Upper lobe of right lung (tissue), 1 donor: ENCODE results near the gene VAMP7. TPM values are rescaled to one million over a fixed set of nuclear protein-coding genes. Genes with fewer than 3 reads are reported as not detected.

Experiments
- ATAC-seq: fragments of 200-7000 bp; cut with Tn5 transposase; one replicate; pipeline ENCODE4 v1.9.1; 2020; ENCODE audit warnings: mild to moderate bottlenecking, moderate library complexity
- DNase-seq: peaks from one replicate; pipeline ENCODE4 v3.0.0-alpha.2; 2020
- H3K27ac ChIP-seq: fragments of 200-600 bp; one replicate; pipeline ENCODE4 v1.8.0; 2022
- H3K27me3 ChIP-seq: fragments of 200-600 bp; one replicate; pipeline ENCODE4 v1.8.0; 2022; ENCODE audit warnings: mild to moderate bottlenecking
- H3K36me3 ChIP-seq: fragments of 200-600 bp; one replicate; pipeline ENCODE4 v1.8.0; 2022
- H3K4me1 ChIP-seq: fragments of 200-600 bp; one replicate; pipeline ENCODE4 v1.8.0; 2022
- H3K4me3 ChIP-seq: fragments of 200-600 bp; one replicate; pipeline ENCODE4 v1.8.0; 2022; ENCODE audit warnings: mild to moderate bottlenecking
- H3K9me3 ChIP-seq: fragments of 200-600 bp; one replicate; pipeline ENCODE4 v1.8.0; 2022
- CTCF ChIP-seq: fragments of 200-600 bp; IDR thresholded peaks from one replicate; pipeline ENCODE4 v1.8.0; 2022; ENCODE audit warnings: antibody characterized with exemption
- intact Hi-C: fragments of 100-400 bp; cut with DNase I; formaldehyde crosslinking; loops from one replicate; pipeline ENCODE4 v1.11.0; 2022
- total RNA-seq: library from RNA; stranded (reverse); fragmentation: NEBNext Ultra II Directional; extraction: Animal tissue kit (Norgen Biotek cat#: 25700); gene quantifications from one replicate; pipeline ENCODE4 v1.2.1, GENCODE V29; 2021
- donor health status: DM: no; HTN: yes; CAD: no; lungs with severe emphysema.

The VAMP7 gene
- total RNA-seq, 1 donor from 2014 or later: 27.1 TPM

GRCh38 chrX:155877288-155877687 is 3.9 kb upstream of the VAMP7 start:
- Histone ChIP-seq H3K9me3 (no peaks in the 10 kb centered on the region), H3K36me3 (no peaks in the 10 kb centered on the region), H3K27me3 (peaks cover 3% of the 10 kb centered on the region), H3K4me3 (no peak overlapping the region), H3K4me1 (no peaks in the 10 kb centered on the region), H3K27ac (no peak overlapping the region)
- TF ChIP-seq CTCF: no peak
- intact Hi-C loops: no loop called here
- ATAC-seq: no peak
- no peak for DNase-seq

GRCh38 chrX:155880586-155881157 is 473 bp upstream of the VAMP7 start:
- no peak for TF ChIP-seq CTCF
- Histone ChIP-seq H3K27me3 (no peaks in the 10 kb centered on the region), H3K4me3 (peak overlapping the region; percentile 67), H3K4me1 (no peaks in the 10 kb centered on the region), H3K36me3 (no peaks in the 10 kb centered on the region), H3K27ac (peak overlapping the region; percentile 81), H3K9me3 (no peaks in the 10 kb centered on the region)
- intact Hi-C loops: no loop called here
- ATAC-seq (no peak), DNase-seq (no peak)

- no peak for DNase-seq
- Histone ChIP-seq H3K4me1 (peaks cover 5% of the 10 kb centered on the region), H3K27me3 (no peaks in the 10 kb centered on the region), H3K27ac (no peak overlapping the region), H3K4me3 (no peak overlapping the region), H3K36me3 (peaks cover 14% of the 10 kb centered on the region), H3K9me3 (no peaks in the 10 kb centered on the region)
- no peak for ATAC-seq
- no peak for TF ChIP-seq CTCF
- intact Hi-C loops: no loop called here
Measured at GRCh38 chrX:155886409-155886808, 5.3 kb downstream of the VAMP7 start.

GRCh38 chrX:155888139-155888538 is 7.0 kb downstream of the VAMP7 start:
- DNase-seq (no peak), ATAC-seq (no peak)
- peaks cover 5% of the 10 kb centered on the region for H3K4me1 ChIP-seq
- H3K36me3 ChIP-seq: peaks cover 15% of the 10 kb centered on the region
- no peak overlapping the region for H3K4me3 ChIP-seq
- no peaks in the 10 kb centered on the region for H3K9me3 ChIP-seq
- intact Hi-C loops: no loop called here
- no peak for TF ChIP-seq CTCF
- H3K27me3 ChIP-seq: no peaks in the 10 kb centered on the region
- no peak overlapping the region for H3K27ac ChIP-seq

GRCh38 chrX:155889328-155889727 is 8.2 kb downstream of the VAMP7 start:
- H3K27ac ChIP-seq: no peak overlapping the region

More at GRCh38 chrX:155889328-155889727, 8.2 kb downstream of the VAMP7 start:
- no peak overlapping the region for H3K4me3 ChIP-seq
- H3K36me3 ChIP-seq: peaks cover 15% of the 10 kb centered on the region
- H3K4me1 ChIP-seq: peaks cover 5% of the 10 kb centered on the region
- intact Hi-C loops: no loop called here
- no peak for ATAC-seq
- no peaks in the 10 kb centered on the region for H3K9me3 ChIP-seq
- no peaks in the 10 kb centered on the region for H3K27me3 ChIP-seq
- TF ChIP-seq CTCF: no peak
- DNase-seq: no peak
